ENCODE data around the gene RNF19B.
A peak's percentile ranks its signal among the peaks of the same experiment; 100 is the strongest.

RNF19B gene

GRCh38 chr1:32966900-32967299 is 2.3 kb upstream of the RNF19B start:
- no peak for DNase-seq (ENCODE audit: low spot score)

GRCh38 chr1:32965251-32965747 is 690 bp upstream of the RNF19B start:
- no peak for DNase-seq (ENCODE audit: low spot score)

- DNase-seq (ENCODE audit: low spot score) = peak; percentile 68
These were observed 706 bp downstream of the RNF19B start for GRCh38 chr1:32963746-32964460.

- no peak for DNase-seq (ENCODE audit: low spot score)
These were observed 2.2 kb downstream of the RNF19B start for GRCh38 chr1:32962248-32962896.

GRCh38 chr1:32960819-32961355 is 3.7 kb downstream of the RNF19B start:
- no peak for DNase-seq (ENCODE audit: low spot score)

- DNase-seq (ENCODE audit: low spot score) = no peak
These were observed 4.3 kb downstream of the RNF19B start for GRCh38 chr1:32960342-32960741.

GRCh38 chr1:32958827-32959226 is 5.8 kb downstream of the RNF19B start:
- DNase-seq (ENCODE audit: low spot score) = no peak

GRCh38 chr1:32957017-32957416 is 7.6 kb downstream of the RNF19B start:
- no peak for DNase-seq (ENCODE audit: low spot score)

- no peak for DNase-seq (ENCODE audit: low spot score)
These were observed 10.4 kb downstream of the RNF19B start for GRCh38 chr1:32954168-32954567.

GRCh38 chr1:32953495-32953894 is 11.1 kb downstream of the RNF19B start:
- DNase-seq (ENCODE audit: low spot score) = peak; percentile 30

- no peak for DNase-seq (ENCODE audit: low spot score)
These were observed 15.1 kb downstream of the RNF19B start for GRCh38 chr1:32949519-32949918.

- DNase-seq (ENCODE audit: low spot score) = no peak
These were observed 15.7 kb downstream of the RNF19B start for GRCh38 chr1:32948905-32949304.

- no peak for DNase-seq (ENCODE audit: low spot score)
These were observed 16.3 kb downstream of the RNF19B start for GRCh38 chr1:32948390-32948722.

GRCh38 chr1:32947669-32948389 is 16.8 kb downstream of the RNF19B start:
- DNase-seq (ENCODE audit: low spot score) = no peak

GRCh38 chr1:32946413-32946812 is 18.2 kb downstream of the RNF19B start:
- no peak for DNase-seq (ENCODE audit: low spot score)

- DNase-seq (ENCODE audit: low spot score) = no peak
These were observed 20.4 kb downstream of the RNF19B start for GRCh38 chr1:32944180-32944579.

- peak; percentile 66 for DNase-seq (ENCODE audit: low spot score)
These were observed 24.8 kb downstream of the RNF19B start for GRCh38 chr1:32939655-32940371.

- DNase-seq (ENCODE audit: low spot score) = no peak
These were observed 27.5 kb downstream of the RNF19B start for GRCh38 chr1:32937061-32937460.

- no peak for DNase-seq (ENCODE audit: low spot score)
These were observed 30.1 kb downstream of the RNF19B start for GRCh38 chr1:32934535-32934934.

- no peak for DNase-seq (ENCODE audit: low spot score)
These were observed 30.8 kb downstream of the RNF19B start for GRCh38 chr1:32933742-32934322.

GRCh38 chr1:32931760-32932159 is 32.8 kb downstream of the RNF19B start:
- DNase-seq (ENCODE audit: low spot score) = no peak

GRCh38 chr1:32929366-32929765 is 35.2 kb downstream of the RNF19B start:
- DNase-seq (ENCODE audit: low spot score) = no peak

Data from hepatic stellate cell (primary cell).